ENCODE data around the gene IREB2.
A peak's percentile ranks its signal among the peaks of the same experiment; 100 is the strongest.
"Not testable (repeated sequence)": the region's sequence is repeated elsewhere in the genome, so short reads cannot be mapped to it uniquely, and the experiment has no call there.

The IREB2 gene

GRCh38 chr15:78407608-78408354 lies 30.2 kb upstream of the IREB2 start:
- peak; percentile 38 to 47 (median 39) for DNase-seq

GRCh38 chr15:78408355-78408640 lies 29.7 kb upstream of the IREB2 start:
- DNase-seq, result no peak

- DNase-seq, result no peak
These were observed 29.1 kb upstream of the IREB2 start for GRCh38 chr15:78408961-78409360.

- peak; percentile 44 to 81 (median 77) for DNase-seq
These were observed 27.0 kb upstream of the IREB2 start for GRCh38 chr15:78411061-78411460.

GRCh38 chr15:78414621-78415250 lies 23.3 kb upstream of the IREB2 start:
- DNase-seq, result no peak

GRCh38 chr15:78415284-78415683 lies 22.7 kb upstream of the IREB2 start:
- no peak for DNase-seq

- peak in 1 of 3 donors; percentile 22 for DNase-seq
These were observed 20.0 kb upstream of the IREB2 start for GRCh38 chr15:78417754-78418630.

GRCh38 chr15:78418686-78419085 lies 19.3 kb upstream of the IREB2 start:
- no peak for DNase-seq

GRCh38 chr15:78419367-78419766 lies 18.6 kb upstream of the IREB2 start:
- DNase-seq, result no peak

- peak in 2 of 3 donors; percentile 19 to 22 for DNase-seq
These were observed 17.8 kb upstream of the IREB2 start for GRCh38 chr15:78420220-78420619.

- no peak for DNase-seq
These were observed 17.2 kb upstream of the IREB2 start for GRCh38 chr15:78420766-78421165.

GRCh38 chr15:78421238-78421965 lies 16.6 kb upstream of the IREB2 start:
- no peak for DNase-seq

- peak; percentile 77 to 80 (median 79) for DNase-seq
These were observed 15.3 kb upstream of the IREB2 start for GRCh38 chr15:78422571-78423340.

GRCh38 chr15:78424673-78425072 lies 13.3 kb upstream of the IREB2 start:
- no peak for DNase-seq

GRCh38 chr15:78425643-78426042 lies 12.4 kb upstream of the IREB2 start:
- peak in 1 of 3 donors; percentile 29 for DNase-seq

- no peak for DNase-seq
These were observed 11.7 kb upstream of the IREB2 start for GRCh38 chr15:78426300-78426699.

GRCh38 chr15:78427953-78428352 lies 10.1 kb upstream of the IREB2 start:
- DNase-seq, result peak; percentile 10 to 52 (median 50)

- DNase-seq, result no peak
These were observed 8.5 kb upstream of the IREB2 start for GRCh38 chr15:78429477-78429876.

- DNase-seq, result no peak
These were observed 6.1 kb upstream of the IREB2 start for GRCh38 chr15:78431955-78432354.

GRCh38 chr15:78432664-78433063 lies 5.4 kb upstream of the IREB2 start:
- no peak for DNase-seq

- no peak for DNase-seq
These were observed 3.9 kb upstream of the IREB2 start for GRCh38 chr15:78434134-78434533.

GRCh38 chr15:78434711-78435110 lies 3.3 kb upstream of the IREB2 start:
- not testable (repeated sequence) for DNase-seq

All from suppressor macrophage treated with lipopolysaccharide for 1 hour (primary cell).